Measurements from ENCODE around the gene C9orf72.

The C9orf72 gene

GRCh38 chr9:27582794-27583193 lies 9.5 kb upstream of the C9orf72 start:
- FAIRE-seq (no peak), DNase-seq (ENCODE audit: extremely low spot score, insufficient read length, low read depth) (no peak)

- DNase-seq (ENCODE audit: extremely low spot score, insufficient read length, low read depth) (no peak), FAIRE-seq (no peak)
Observed at GRCh38 chr9:27581826-27582225, 8.5 kb upstream of the C9orf72 start.

- peak; percentile 80 for DNase-seq (ENCODE audit: extremely low spot score, insufficient read length, low read depth)
- FAIRE-seq = peak; percentile 100
Observed at GRCh38 chr9:27573634-27574590, 631 bp upstream of the C9orf72 start.

GRCh38 chr9:27572566-27572917 lies 739 bp downstream of the C9orf72 start:
- DNase-seq (ENCODE audit: extremely low spot score, insufficient read length, low read depth) = peak; percentile 2
- peak; percentile 79 for FAIRE-seq

- no peak for FAIRE-seq
- no peak for DNase-seq (ENCODE audit: extremely low spot score, insufficient read length, low read depth)
Observed at GRCh38 chr9:27572061-27572460, 1.2 kb downstream of the C9orf72 start.

- DNase-seq (ENCODE audit: extremely low spot score, insufficient read length, low read depth) (no peak), FAIRE-seq (no peak)
Observed at GRCh38 chr9:27571011-27571410, 2.3 kb downstream of the C9orf72 start.

GRCh38 chr9:27569406-27569805 lies 3.9 kb downstream of the C9orf72 start:
- DNase-seq (ENCODE audit: extremely low spot score, insufficient read length, low read depth) (no peak), FAIRE-seq (no peak)

GRCh38 chr9:27566118-27566517 lies 7.2 kb downstream of the C9orf72 start:
- FAIRE-seq (no peak), DNase-seq (ENCODE audit: extremely low spot score, insufficient read length, low read depth) (no peak)

GRCh38 chr9:27565696-27566095 lies 7.6 kb downstream of the C9orf72 start:
- no peak for DNase-seq (ENCODE audit: extremely low spot score, insufficient read length, low read depth)
- FAIRE-seq = no peak

GRCh38 chr9:27564670-27565069 lies 8.6 kb downstream of the C9orf72 start:
- peak; percentile 72 for FAIRE-seq

GRCh38 chr9:27563738-27564430 lies 9.4 kb downstream of the C9orf72 start:
- no peak for DNase-seq (ENCODE audit: extremely low spot score, insufficient read length, low read depth)
- FAIRE-seq = no peak

More at GRCh38 chr9:27564670-27565069, 8.6 kb downstream of the C9orf72 start:
- DNase-seq (ENCODE audit: extremely low spot score, insufficient read length, low read depth) = no peak

- DNase-seq (ENCODE audit: extremely low spot score, insufficient read length, low read depth) (no peak), FAIRE-seq (peak; percentile 15)
Observed at GRCh38 chr9:27561685-27562084, 11.6 kb downstream of the C9orf72 start.

GRCh38 chr9:27560457-27560856 lies 12.8 kb downstream of the C9orf72 start:
- DNase-seq (ENCODE audit: extremely low spot score, insufficient read length, low read depth) = no peak
- no peak for FAIRE-seq

GRCh38 chr9:27558307-27558706 lies 15.0 kb downstream of the C9orf72 start:
- DNase-seq (ENCODE audit: extremely low spot score, insufficient read length, low read depth) (no peak), FAIRE-seq (no peak)

- no peak for FAIRE-seq
- no peak for DNase-seq (ENCODE audit: extremely low spot score, insufficient read length, low read depth)
Observed at GRCh38 chr9:27556470-27556869, 16.8 kb downstream of the C9orf72 start.

GRCh38 chr9:27554712-27555111 lies 18.6 kb downstream of the C9orf72 start:
- no peak for FAIRE-seq
- no peak for DNase-seq (ENCODE audit: extremely low spot score, insufficient read length, low read depth)

- no peak for DNase-seq (ENCODE audit: extremely low spot score, insufficient read length, low read depth)
Observed at GRCh38 chr9:27549196-27549755, 24.0 kb downstream of the C9orf72 start.

GRCh38 chr9:27548055-27548741 lies 25.1 kb downstream of the C9orf72 start:
- FAIRE-seq (peak; percentile 51), DNase-seq (ENCODE audit: extremely low spot score, insufficient read length, low read depth) (no peak)

More at GRCh38 chr9:27549196-27549755, 24.0 kb downstream of the C9orf72 start:
- FAIRE-seq = no peak

GRCh38 chr9:27545471-27545870 lies 27.8 kb downstream of the C9orf72 start:
- no peak for DNase-seq (ENCODE audit: extremely low spot score, insufficient read length, low read depth)
- FAIRE-seq = no peak

GRCh38 chr9:27542508-27542907 lies 30.8 kb downstream of the C9orf72 start:
- no peak for FAIRE-seq
- DNase-seq (ENCODE audit: extremely low spot score, insufficient read length, low read depth) = no peak
